HUES48 (cell line): Measurements from ENCODE around the gene ANKRD11.
"Not testable (repeated sequence)": the region's sequence is repeated elsewhere in the genome, so short reads cannot be mapped to it uniquely, and the experiment has no call there.

Source experiments
- H3K27ac ChIP-seq: one replicate; pipeline ENCODE4 v1.7.0; 2013; ENCODE audit warnings: low read depth, low read length, inconsistent platforms
- H3K27me3 ChIP-seq: 2 replicates; pipeline ENCODE4 v1.6.1; 2013; ENCODE audit warnings: mild to moderate bottlenecking, low read length; ENCODE audit not compliant: control insufficient read depth, insufficient read depth
- H3K36me3 ChIP-seq: 2 replicates; pipeline ENCODE4 v1.6.1; 2013; ENCODE audit warnings: low read length; ENCODE audit not compliant: control insufficient read depth, insufficient read depth
- H3K4me1 ChIP-seq: 2 replicates; pipeline ENCODE4 v1.6.1; 2013; ENCODE audit warnings: mild to moderate bottlenecking, low read length; ENCODE audit not compliant: control insufficient read depth, insufficient read depth
- H3K4me3 ChIP-seq: 2 replicates; pipeline ENCODE4 v1.5.1; 2013; ENCODE audit warnings: mild to moderate bottlenecking, low read depth, low read length
- H3K9ac ChIP-seq: 2 replicates; pipeline ENCODE4 v1.6.1; 2013; ENCODE audit warnings: mild to moderate bottlenecking, low read depth, low read length, moderate library complexity
- H3K9me3 ChIP-seq: 2 replicates; pipeline ENCODE4 v1.6.1; 2013; ENCODE audit warnings: low read length; ENCODE audit not compliant: control insufficient read depth, insufficient read depth

The ANKRD11 gene

DNA sequence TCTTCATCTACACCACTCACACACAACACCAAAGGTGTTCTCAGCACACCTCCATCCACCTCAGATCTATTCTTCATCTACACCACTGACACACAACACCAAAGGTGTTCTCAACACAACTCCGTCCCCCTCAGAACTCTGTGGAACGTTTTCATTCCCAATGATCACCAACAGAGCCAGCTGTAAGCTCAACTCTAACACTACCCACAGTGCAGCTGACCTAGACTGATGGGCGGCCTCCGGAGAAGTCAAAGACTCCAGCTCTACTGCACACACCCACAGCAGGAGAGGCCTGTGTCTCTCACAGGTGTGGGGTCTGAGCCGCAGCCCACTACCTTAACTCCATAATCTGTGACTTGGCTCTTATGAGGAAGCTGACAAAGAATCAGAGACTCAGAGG lies 50.7 kb downstream of the ANKRD11 start:
- Histone ChIP-seq H3K4me3 (no peak overlapping the region), H3K36me3 (no peaks in the 10 kb centered on the region), H3K27ac (no peak overlapping the region), H3K9me3 (no peaks in the 10 kb centered on the region), H3K4me1 (peaks cover 32% of the 10 kb centered on the region), H3K27me3 (no peaks in the 10 kb centered on the region), H3K9ac (no peak overlapping the region)

DNA sequence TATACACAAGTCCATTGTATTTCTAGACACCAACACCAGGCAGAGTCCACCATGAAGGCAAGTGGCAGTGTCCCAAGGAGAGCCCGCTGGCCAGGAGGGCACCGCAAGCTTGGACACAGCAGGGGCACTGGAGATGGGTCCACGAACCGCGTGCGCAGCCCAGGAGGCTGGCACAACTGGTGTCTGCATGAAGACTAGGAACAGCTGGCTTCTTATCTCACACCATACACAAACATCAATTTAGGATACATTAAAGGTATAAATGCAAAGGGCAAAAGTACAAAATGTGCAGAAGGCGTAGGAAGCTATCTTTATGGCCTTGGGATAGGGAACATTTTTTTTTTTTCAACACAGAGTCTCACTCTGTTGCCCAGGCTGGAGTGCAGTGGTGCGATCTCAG lies 52.4 kb downstream of the ANKRD11 start:
- Histone ChIP-seq H3K36me3 (no peaks in the 10 kb centered on the region), H3K27ac (no peak overlapping the region), H3K27me3 (no peaks in the 10 kb centered on the region), H3K4me3 (no peak overlapping the region), H3K9me3 (no peaks in the 10 kb centered on the region), H3K9ac (no peak overlapping the region), H3K4me1 (peaks cover 20% of the 10 kb centered on the region)

DNA sequence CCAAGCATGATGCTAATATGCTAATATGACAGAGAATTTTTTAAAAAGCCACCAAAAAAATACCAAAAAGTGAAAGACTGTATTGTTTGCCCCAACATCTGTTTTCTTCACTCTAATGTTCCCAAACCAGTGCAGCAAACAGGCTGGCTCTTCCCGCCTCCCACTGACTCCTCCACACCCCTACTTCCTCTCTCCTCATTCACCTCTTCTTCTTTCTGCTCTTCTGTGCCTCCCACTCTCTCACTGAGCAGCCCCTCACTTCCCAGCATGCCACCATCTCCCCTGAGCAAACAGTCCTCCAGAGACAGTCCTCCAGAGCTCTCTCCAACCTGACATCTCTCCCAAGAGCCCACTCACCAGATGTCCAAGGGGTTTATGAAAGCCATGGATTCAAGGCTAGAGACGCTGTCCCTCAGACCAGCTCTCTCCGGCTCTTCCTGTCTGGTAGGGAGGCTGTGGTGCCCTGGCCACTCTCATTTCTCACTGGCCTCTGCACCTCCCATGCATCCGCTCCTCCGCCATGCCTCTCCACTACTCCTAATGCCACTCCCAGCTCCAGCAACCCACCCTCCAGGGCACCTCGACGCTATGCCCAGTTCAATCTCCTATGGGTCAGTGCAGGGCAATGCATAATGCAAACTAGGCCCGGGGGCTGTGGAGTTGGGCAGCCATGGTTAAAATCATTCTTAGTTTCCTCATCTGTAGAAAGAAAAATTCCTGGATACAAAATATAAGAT lies 52.9 kb downstream of the ANKRD11 start:
- no peak overlapping the region for H3K9ac ChIP-seq
- peaks cover 14% of the 10 kb centered on the region for H3K4me1 ChIP-seq
- no peak overlapping the region for H3K27ac ChIP-seq
- H3K4me3 ChIP-seq, result no peak overlapping the region
- no peaks in the 10 kb centered on the region for H3K27me3 ChIP-seq
- H3K36me3 ChIP-seq, result no peaks in the 10 kb centered on the region
- H3K9me3 ChIP-seq, result no peaks in the 10 kb centered on the region

DNA sequence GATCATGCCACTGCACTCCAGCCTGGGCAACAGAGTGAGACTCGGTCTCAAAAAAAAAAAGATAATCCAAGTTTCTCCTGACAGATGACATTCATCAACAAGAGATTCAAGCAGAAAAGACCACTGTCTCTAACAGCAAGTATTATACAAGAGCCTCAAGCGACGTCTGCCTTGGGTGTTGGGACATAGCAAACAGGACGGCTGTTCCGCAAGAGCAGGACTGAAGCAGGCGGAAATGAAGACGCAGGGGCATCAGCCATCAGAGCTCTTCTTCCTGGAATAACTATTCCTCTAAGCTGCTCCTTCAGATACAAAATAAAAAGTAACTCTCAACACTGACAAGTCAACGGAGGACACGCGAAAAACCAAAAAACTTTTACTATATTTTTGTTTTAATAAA lies 54.0 kb downstream of the ANKRD11 start:
- H3K27ac ChIP-seq, result no peak overlapping the region
- H3K9me3 ChIP-seq, result no peaks in the 10 kb centered on the region
- no peak overlapping the region for H3K9ac ChIP-seq
- no peaks in the 10 kb centered on the region for H3K36me3 ChIP-seq
- peaks cover 19% of the 10 kb centered on the region for H3K4me1 ChIP-seq
- no peak overlapping the region for H3K4me3 ChIP-seq
- no peaks in the 10 kb centered on the region for H3K27me3 ChIP-seq

DNA sequence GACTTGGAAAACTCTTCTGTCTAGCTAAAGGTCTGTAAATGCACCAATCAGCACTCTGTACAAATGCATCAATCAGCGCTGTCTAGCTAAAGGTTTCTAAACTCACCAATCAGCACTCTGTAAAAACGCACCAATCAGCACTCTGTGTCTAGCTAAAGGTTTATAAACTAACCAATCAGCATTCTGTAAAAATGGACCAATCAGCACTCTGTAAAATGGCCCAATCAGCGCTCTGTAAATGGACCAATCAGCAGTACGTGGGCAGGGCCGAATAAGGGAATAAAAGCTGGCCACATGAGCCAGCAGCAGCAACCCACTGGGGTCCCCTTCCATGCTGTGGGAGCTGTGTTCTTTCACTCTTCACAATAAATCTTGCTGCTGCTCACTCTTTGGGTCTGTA lies 55.3 kb downstream of the ANKRD11 start:
- not testable (repeated sequence) for H3K36me3 ChIP-seq, H3K27me3 ChIP-seq, H3K4me3 ChIP-seq, H3K27ac ChIP-seq, H3K9me3 ChIP-seq, H3K9ac ChIP-seq
- H3K4me1 ChIP-seq, result peaks cover 21% of the 10 kb centered on the region

DNA sequence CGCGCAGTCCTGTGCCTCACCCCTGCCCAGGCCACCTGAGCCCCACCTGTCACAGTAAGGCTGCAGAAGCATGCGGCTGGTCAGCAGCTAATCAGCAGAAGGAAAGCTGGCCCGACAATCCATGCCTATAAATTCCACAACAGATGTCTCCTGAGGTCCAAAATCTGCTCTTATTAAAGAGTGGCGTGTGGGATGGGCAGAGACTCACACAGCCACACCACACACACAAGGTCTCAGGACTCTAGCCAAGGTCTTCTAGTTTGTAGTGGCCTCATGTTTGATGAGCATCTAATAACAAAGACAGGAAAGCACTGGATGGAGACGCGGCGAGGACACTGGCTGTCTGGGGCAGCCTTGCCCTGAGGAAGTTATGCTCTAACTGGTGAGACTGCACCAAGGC lies 55.9 kb downstream of the ANKRD11 start:
- H3K9me3 ChIP-seq, result no peaks in the 10 kb centered on the region
- no peak overlapping the region for H3K27ac ChIP-seq
- no peak overlapping the region for H3K9ac ChIP-seq
- H3K27me3 ChIP-seq, result no peaks in the 10 kb centered on the region
- no peaks in the 10 kb centered on the region for H3K36me3 ChIP-seq
- H3K4me3 ChIP-seq, result no peak overlapping the region
- peaks cover 18% of the 10 kb centered on the region for H3K4me1 ChIP-seq

DNA sequence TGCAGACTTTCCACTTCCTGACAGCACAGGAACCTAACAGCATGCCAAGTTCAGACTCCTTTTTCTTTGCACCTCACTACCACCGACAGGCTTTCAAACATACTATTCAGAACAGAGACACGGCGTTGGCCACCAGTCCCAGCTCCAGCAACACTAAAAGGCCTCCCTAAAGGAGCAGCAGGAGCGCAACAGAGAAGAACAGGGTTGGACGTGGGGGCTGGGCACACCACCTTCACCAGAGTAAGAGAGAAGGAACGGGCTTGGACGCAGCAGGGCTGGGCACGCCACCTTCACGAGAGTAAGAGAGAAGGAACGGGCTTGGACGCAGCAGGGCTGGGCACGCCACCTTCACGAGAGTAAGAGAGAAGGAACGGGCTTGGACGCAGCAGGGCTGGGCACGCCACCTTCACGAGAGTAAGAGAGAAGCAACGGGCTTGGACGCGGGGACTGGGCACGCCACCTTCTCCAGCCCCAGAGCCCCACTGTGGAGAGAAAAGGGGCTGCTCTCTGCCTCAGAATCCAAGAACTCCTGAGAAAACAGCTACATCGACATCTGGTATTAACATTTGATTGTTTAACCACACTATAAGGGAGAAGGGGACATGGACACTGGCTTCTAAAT lies 56.9 kb downstream of the ANKRD11 start:
- not testable (repeated sequence) for H3K9ac ChIP-seq, H3K4me3 ChIP-seq, H3K36me3 ChIP-seq, H3K27ac ChIP-seq, H3K9me3 ChIP-seq, H3K27me3 ChIP-seq
- peaks cover 18% of the 10 kb centered on the region for H3K4me1 ChIP-seq

DNA sequence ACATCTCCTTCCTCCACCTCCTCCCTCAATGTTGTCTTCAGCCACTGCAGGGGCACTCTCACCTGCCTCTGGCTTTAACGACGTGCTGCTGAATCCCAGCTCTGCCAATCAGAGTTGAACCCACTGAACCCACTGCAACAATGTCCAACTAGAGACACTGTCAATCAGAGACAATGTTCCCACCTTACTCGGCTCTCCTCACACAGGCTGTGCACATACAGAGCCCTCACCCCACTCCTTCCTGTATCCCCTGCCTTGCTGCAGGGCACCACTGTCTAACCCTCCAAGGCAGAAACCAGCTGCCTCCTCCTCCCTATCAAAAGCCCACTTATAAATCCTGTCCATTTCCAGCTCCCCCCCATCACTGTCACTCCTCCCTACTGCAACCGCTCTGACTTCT lies 58.7 kb downstream of the ANKRD11 start:
- no peaks in the 10 kb centered on the region for H3K27me3 ChIP-seq
- H3K36me3 ChIP-seq, result no peaks in the 10 kb centered on the region
- no peak overlapping the region for H3K4me3 ChIP-seq
- H3K4me1 ChIP-seq, result peaks cover 19% of the 10 kb centered on the region
- H3K9ac ChIP-seq, result no peak overlapping the region; the same call in 1 of the 2 replicates
- H3K9me3 ChIP-seq, result no peaks in the 10 kb centered on the region
- no peak overlapping the region for H3K27ac ChIP-seq

DNA sequence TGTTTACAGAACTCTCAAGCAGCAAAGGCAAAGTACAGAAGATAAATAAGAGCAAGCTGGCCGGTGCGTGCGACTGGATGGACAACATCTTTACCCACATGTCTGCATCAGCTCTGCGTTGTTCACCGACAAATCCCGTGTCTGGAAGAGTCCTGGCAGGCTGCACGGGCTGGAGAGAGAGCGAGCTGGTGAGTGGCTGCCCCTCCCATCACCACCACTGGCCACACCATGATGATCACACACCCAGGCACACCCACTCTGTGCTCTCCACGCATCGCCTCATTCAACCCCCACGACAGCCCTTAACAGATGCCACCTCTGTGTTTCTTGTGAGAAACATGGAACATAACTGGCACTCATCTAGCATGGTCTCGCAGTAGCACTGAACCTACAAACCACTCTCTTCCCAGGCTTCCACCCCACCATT lies 59.2 kb downstream of the ANKRD11 start:
- no peaks in the 10 kb centered on the region for H3K36me3 ChIP-seq
- H3K4me3 ChIP-seq, result no peak overlapping the region
- H3K9me3 ChIP-seq, result no peaks in the 10 kb centered on the region
- peak overlapping the region; percentile 57 for H3K27ac ChIP-seq
- H3K9ac ChIP-seq, result no peak overlapping the region
- no peaks in the 10 kb centered on the region for H3K27me3 ChIP-seq
- peaks cover 22% of the 10 kb centered on the region for H3K4me1 ChIP-seq

DNA sequence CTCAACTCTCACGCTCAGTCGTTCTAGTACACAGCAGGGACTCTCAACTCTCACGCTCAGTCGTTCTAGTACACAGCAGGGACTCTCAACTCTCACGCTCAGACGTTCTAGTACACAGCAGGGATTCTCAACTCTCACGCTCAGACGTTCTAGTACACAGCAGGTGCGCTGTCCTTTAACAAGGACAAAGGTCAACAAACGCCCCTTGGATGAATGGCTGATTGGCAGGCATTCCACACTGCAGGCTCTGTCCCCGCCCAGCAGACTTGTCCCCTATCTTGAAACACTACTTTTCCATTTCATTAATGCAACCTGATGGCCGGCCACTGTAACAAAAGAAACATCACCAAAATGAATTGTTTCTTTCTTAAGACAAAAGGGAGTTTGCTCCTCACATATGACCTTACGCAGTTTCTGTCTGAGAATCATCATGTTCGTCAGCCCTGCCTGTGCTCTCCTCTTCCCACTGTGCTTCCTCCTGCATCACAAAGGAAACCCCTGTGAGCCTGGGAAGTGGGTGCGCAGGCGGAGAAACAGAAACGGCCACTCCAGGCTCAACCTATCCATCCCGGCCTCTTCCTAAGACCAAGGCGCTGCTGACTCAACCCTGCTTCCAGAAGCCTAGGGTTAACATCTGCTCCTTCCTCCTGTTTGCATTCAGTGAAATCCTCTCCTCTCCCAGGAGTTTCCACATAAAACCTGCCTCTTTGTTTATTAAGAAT lies 59.8 kb downstream of the ANKRD11 start:
- Histone ChIP-seq H3K9ac (no peak overlapping the region), H3K27ac (peak overlapping the region; percentile 60), H3K9me3 (no peaks in the 10 kb centered on the region), H3K4me3 (no peak overlapping the region), H3K27me3 (no peaks in the 10 kb centered on the region), H3K36me3 (no peaks in the 10 kb centered on the region; the same call in 1 of the 2 replicates), H3K4me1 (peaks cover 27% of the 10 kb centered on the region)

DNA sequence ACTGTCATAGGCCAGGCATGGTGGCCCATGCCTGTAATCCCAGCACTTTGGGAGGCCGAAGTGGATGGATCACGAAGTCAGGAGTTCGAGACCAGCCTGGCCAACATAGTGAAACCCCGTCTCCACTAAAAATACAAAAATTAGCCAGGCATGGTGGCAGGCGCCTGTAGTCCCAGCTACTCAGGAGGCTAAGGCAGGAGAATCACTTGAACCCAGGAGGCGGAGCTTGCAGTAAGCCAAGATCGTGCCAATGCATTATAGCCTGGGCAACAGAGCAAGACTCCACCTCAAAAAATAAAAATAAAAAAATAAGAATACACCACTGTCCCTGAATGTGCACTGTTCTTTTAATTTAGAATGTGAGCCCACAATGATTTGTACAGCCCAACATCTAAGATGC lies 61.8 kb downstream of the ANKRD11 start:
- H3K4me3 ChIP-seq, H3K27ac ChIP-seq, H3K9me3 ChIP-seq, H3K27me3 ChIP-seq, H3K9ac ChIP-seq, H3K36me3 ChIP-seq: not testable (repeated sequence)
- H3K4me1 ChIP-seq, result peaks cover 42% of the 10 kb centered on the region
